Uterus (tissue), 4 donors: ENCODE results near the gene TAF11L3. TPM values are rescaled to one million over a fixed set of nuclear protein-coding genes. Genes with fewer than 3 reads are reported as not detected.
A peak's percentile ranks its signal among the peaks of the same experiment; 100 is the strongest.
"Not testable (repeated sequence)": the region's sequence is repeated elsewhere in the genome, so short reads cannot be mapped to it uniquely, and the experiment has no call there.

Experiments used
- DNase-seq, 2 donors: peaks; one replicate each; pipeline ENCODE4 v3.0.0-alpha.2; 2019 to 2020
- H3K27ac ChIP-seq, 2 donors: fragments of 200-600 bp; sonication (generic); 1 replicate in 1 of 2; 2 replicates in 1 of 2; pipeline ENCODE4 v1.5.1; 2016 to 2018
- H3K27me3 ChIP-seq, 2 donors: fragments of 200-600 bp; sonication (generic); one replicate each; pipeline ENCODE4 v1.5.1; 2018 to 2019; ENCODE audit warnings: control low read depth in 1 of 2
- H3K36me3 ChIP-seq, 2 donors: fragments of 200-600 bp; sonication (generic); one replicate each; pipeline ENCODE4 v1.5.1; 2019; ENCODE audit warnings: control low read depth in 1 of 2
- H3K4me1 ChIP-seq, 2 donors: fragments of 200-600 bp; sonication (generic); one replicate each; pipeline ENCODE4 v1.5.1; 2018 to 2019; ENCODE audit warnings: control low read depth in 1 of 2
- H3K4me3 ChIP-seq, 2 donors: fragments of 200-600 bp; sonication (generic); 1 replicate in 1 of 2; 2 replicates in 1 of 2; pipeline ENCODE4 v1.5.1; 2018 to 2019; ENCODE audit warnings: mild to moderate bottlenecking in 1 of 2
- H3K9me3 ChIP-seq, 2 donors: fragments of 200-600 bp; sonication (generic); one replicate each; pipeline ENCODE4 v1.5.1; 2019; ENCODE audit warnings: control low read depth in 1 of 2
- POLR2A ChIP-seq, 2 donors: fragments of 450-650 bp; IDR thresholded peaks; one replicate each; pipeline ENCODE4 v1.6.1; 2016; ENCODE audit warnings: antibody characterized with exemption in 2 of 2, mild to moderate bottlenecking in 1 of 2, moderate library complexity in 1 of 2
- intact Hi-C: fragments of 100-400 bp; cut with DNase I; formaldehyde crosslinking; loops from one replicate; pipeline ENCODE4 v1.15.1; 2023; ENCODE audit warnings: low total_unique reads
- total RNA-seq, 4 donors: library from RNA; depleted of rRNA in 3 of 4; stranded (reverse); fragments of >200 nt in 3 of 4; gene quantifications; one replicate each; pipeline versions ENCODE4 v1.1.0 to v1.2.4, GENCODE V29; 2014 to 2023
- TF ChIP-seq, protein P1 (sequence below), 4 experiments: fragments of 200-600 bp in 2 of 4; fragments of 450-650 bp in 2 of 4; sonication (generic) in 2 of 4; IDR thresholded peaks; one replicate each; pipeline ENCODE4 v1.5.1; 2016 to 2019; ENCODE audit warnings: antibody characterized with exemption in 4 of 4, mild to moderate bottlenecking in 2 of 4, moderate library complexity in 1 of 4
- donor health status: DM: yes; HTN: yes; CAD: no.

TAF11L3 gene
- total RNA-seq, 4 donors from 2014 or later, result not detected

- H3K27me3 ChIP-seq, result no peaks in the 10 kb centered on the region
- H3K4me3 ChIP-seq, result no peak overlapping the region
- no peak for DNase-seq
- no peak overlapping the region for H3K27ac ChIP-seq
- H3K36me3 ChIP-seq, result no peaks in the 10 kb centered on the region
- intact Hi-C loops, result no loop called here
- no peaks in the 10 kb centered on the region for H3K9me3 ChIP-seq
- TF ChIP-seq, protein P1, sequence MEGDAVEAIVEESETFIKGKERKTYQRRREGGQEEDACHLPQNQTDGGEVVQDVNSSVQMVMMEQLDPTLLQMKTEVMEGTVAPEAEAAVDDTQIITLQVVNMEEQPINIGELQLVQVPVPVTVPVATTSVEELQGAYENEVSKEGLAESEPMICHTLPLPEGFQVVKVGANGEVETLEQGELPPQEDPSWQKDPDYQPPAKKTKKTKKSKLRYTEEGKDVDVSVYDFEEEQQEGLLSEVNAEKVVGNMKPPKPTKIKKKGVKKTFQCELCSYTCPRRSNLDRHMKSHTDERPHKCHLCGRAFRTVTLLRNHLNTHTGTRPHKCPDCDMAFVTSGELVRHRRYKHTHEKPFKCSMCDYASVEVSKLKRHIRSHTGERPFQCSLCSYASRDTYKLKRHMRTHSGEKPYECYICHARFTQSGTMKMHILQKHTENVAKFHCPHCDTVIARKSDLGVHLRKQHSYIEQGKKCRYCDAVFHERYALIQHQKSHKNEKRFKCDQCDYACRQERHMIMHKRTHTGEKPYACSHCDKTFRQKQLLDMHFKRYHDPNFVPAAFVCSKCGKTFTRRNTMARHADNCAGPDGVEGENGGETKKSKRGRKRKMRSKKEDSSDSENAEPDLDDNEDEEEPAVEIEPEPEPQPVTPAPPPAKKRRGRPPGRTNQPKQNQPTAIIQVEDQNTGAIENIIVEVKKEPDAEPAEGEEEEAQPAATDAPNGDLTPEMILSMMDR (IDR thresholded peaks at IDR 0.05), result no peak
- H3K4me1 ChIP-seq, result no peaks in the 10 kb centered on the region
Observed at GRCh38 chr5:17487174-17487512, 31.0 kb upstream of the TAF11L3 start.

DNA sequence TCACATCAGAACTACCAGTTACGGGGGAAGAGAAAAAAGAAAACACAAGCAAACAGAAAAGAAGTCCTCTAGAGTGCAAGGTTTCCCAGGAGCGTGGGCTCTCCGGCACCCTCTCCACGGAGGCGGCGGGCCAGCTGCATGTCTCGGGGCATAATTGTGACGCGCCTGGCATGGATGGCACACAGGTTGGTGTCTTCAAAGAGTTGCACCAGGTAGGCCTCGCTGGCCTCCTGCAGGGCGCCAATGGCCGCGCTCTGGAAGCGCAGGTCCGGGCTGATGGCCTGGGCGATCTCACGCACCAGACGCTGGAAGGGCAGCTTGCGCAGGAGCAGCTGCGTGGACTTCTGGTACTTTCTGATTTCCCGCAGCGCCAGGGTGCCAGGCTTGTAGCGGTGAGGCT lies 26.9 kb upstream of the TAF11L3 start:
- intact Hi-C loops, H3K4me1 ChIP-seq, H3K27me3 ChIP-seq, H3K27ac ChIP-seq, DNase-seq, H3K4me3 ChIP-seq, H3K36me3 ChIP-seq, H3K9me3 ChIP-seq: not testable (repeated sequence)

DNA sequence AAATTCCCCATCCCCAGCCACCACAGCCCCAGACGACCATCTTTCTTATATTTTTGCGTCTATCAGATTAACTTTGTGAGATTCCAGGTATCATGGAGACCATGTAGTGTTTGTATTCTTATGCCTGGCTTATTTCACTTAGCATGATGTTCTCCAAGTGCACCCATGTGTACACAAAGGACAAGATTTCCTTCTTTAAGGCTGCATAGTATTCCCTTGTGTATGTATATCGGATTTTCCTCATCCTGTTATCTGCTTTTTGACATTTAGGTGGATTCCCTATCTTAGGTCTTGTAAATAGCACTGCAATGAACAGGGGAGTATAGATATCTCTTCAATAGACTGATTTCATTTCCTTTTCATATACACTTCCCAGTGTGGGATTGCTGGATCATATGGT lies 25.4 kb upstream of the TAF11L3 start:
- intact Hi-C loops, result no loop called here
- Histone ChIP-seq H3K4me3 (no peak overlapping the region), H3K4me1 (no peaks in the 10 kb centered on the region), H3K9me3 (no peaks in the 10 kb centered on the region), H3K27me3 (no peaks in the 10 kb centered on the region), H3K27ac (no peak overlapping the region), H3K36me3 (no peaks in the 10 kb centered on the region)
- no peak for DNase-seq
- TF ChIP-seq POLR2A (IDR thresholded peaks at IDR 0.05), result no peak
- TF ChIP-seq, protein P1 (IDR thresholded peaks at IDR 0.05), result no peak

- Histone ChIP-seq H3K9me3 (no peaks in the 10 kb centered on the region), H3K27me3 (no peaks in the 10 kb centered on the region), H3K36me3 (no peaks in the 10 kb centered on the region), H3K27ac (no peak overlapping the region), H3K4me3 (no peak overlapping the region), H3K4me1 (no peaks in the 10 kb centered on the region)
- intact Hi-C loops, result no loop called here
- TF ChIP-seq, protein P1 (IDR thresholded peaks at IDR 0.05), result no peak
- no peak for TF ChIP-seq POLR2A (IDR thresholded peaks at IDR 0.05)
- DNase-seq, result no peak
Observed at GRCh38 chr5:17497446-17497845, 20.7 kb upstream of the TAF11L3 start.

- H3K27me3 ChIP-seq, intact Hi-C loops, DNase-seq, H3K36me3 ChIP-seq, H3K27ac ChIP-seq, H3K4me1 ChIP-seq, H3K9me3 ChIP-seq, H3K4me3 ChIP-seq: not testable (repeated sequence)
Observed at GRCh38 chr5:17497931-17498330, 20.2 kb upstream of the TAF11L3 start, which contains the start of gene TAF11L2. TAF11L2 (plus strand) TSS chr5:17498231.

DNA sequence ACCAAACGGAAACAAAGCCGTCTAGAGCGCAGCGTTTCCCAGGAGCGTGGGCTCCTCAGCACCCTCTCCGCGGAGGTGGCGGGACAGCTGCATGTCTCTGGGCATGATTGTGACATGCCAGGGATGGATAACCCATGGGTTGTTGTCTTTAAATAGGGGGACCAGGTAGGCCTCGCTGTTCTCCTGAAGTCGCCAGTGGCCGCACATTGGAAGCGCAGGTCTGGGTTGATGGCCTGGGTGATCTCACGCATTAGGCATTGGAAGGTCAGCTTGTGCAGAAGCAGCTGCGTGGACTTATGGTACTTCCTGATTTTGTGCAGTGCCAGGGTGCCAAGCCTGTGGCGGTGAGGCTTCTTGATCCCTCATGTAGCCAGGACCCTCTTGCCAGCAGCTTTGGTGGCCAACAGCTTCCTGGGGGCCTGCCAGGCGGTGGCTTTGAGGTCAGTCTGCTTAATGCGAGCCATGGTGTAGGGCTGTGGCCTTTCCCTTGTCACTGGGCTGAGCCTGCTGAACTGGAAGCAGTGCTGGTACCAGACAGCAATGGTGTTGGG lies 6.3 kb upstream of the TAF11L3 start:
- no peaks in the 10 kb centered on the region for H3K9me3 ChIP-seq
- no peak overlapping the region for H3K4me3 ChIP-seq
- TF ChIP-seq, protein P1 (IDR thresholded peaks at IDR 0.05), result no peak
- DNase-seq, result no peak
- H3K36me3 ChIP-seq, result no peaks in the 10 kb centered on the region
- no peaks in the 10 kb centered on the region for H3K27me3 ChIP-seq
- H3K4me1 ChIP-seq, result no peaks in the 10 kb centered on the region
- intact Hi-C loops, result no loop called here
- H3K27ac ChIP-seq, result no peak overlapping the region

- H3K4me1 ChIP-seq, H3K27me3 ChIP-seq, intact Hi-C loops, H3K36me3 ChIP-seq, H3K4me3 ChIP-seq, H3K9me3 ChIP-seq, H3K27ac ChIP-seq: not testable (repeated sequence)
- DNase-seq, result peak in 1 of 2 donors; percentile 25
Observed at GRCh38 chr5:17517526-17517925, 641 bp upstream of the TAF11L3 start.

DNA sequence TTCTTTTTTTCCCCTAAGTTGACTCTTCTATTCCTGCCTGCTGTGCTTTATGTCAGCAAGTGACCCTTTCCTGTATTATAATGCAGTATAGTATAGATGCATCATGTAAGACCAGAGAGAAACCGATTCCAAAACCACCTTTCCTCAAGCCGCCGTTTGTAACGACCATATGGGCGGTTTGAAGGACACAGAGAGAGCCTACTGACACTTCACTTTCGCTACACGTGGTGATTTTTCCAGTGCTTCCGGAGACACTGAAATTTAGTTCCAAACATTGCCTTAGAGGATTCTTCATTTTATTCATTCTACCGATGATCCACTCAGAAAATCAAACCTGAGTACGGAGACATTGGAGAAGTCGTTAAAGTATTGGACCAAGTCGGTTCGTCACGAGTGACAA lies 1.3 kb downstream of the TAF11L3 start:
- intact Hi-C loops, H3K27me3 ChIP-seq, DNase-seq, H3K36me3 ChIP-seq, H3K9me3 ChIP-seq, H3K4me1 ChIP-seq, H3K4me3 ChIP-seq, H3K27ac ChIP-seq: not testable (repeated sequence)

GRCh38 chr5:17521501-17521900 lies 3.3 kb downstream of the TAF11L3 start, which contains the start of gene TAF11L4:
TAF11L4 (plus strand) TSS chr5:17521801.
- H3K27ac ChIP-seq, H3K9me3 ChIP-seq, H3K4me3 ChIP-seq, intact Hi-C loops, H3K4me1 ChIP-seq, H3K27me3 ChIP-seq, H3K36me3 ChIP-seq, DNase-seq: not testable (repeated sequence)

- H3K27ac ChIP-seq, DNase-seq, H3K36me3 ChIP-seq, H3K4me1 ChIP-seq, H3K27me3 ChIP-seq, H3K9me3 ChIP-seq, intact Hi-C loops, H3K4me3 ChIP-seq: not testable (repeated sequence)
Observed at GRCh38 chr5:17524935-17525334, 6.8 kb downstream of the TAF11L3 start, which contains the start of gene TAF11L5. TAF11L5 (plus strand) TSS chr5:17525235.
